ENCODE measurements around the gene ELMO3. TPM values are rescaled to one million over a fixed set of nuclear protein-coding genes. Genes with fewer than 3 reads are reported as not detected.

The ELMO3 gene
- total RNA-seq, 1 donor from 2014 or later: 6.9 TPM

DNA sequence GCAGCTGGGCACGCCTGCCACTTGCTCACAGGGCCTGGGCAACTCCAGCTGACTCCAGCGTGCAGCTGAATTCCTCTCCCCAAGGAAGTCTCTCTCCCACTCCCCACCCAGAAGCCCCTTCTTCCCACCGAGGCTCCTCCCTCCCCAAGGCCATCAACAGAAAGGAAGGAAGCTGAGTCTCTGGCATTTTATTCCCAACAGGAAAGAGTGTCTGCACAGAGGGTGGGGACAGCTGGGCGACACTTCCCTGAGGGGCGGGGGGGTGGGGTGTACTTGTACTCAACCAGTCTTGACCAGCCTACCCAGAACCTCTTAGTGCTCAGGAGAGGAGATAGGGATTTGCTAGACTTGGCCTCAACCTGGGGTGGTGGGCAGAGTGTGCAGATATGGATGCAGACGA is 8.9 kb upstream of the ELMO3 start, which contains the start of gene EXOC3L1:
EXOC3L1 (minus strand) TSS at position 96 of the 400 bp plus-strand sequence. CDS start 460 bp downstream, outside the sequence.
- Mint-ChIP-seq H3K27ac (no peak within 1 kb of the TSS), H3K4me3 (no peak within 1 kb of the TSS)

GRCh38 chr16:67190448-67191399 is 8.2 kb upstream of the ELMO3 start:
- Mint-ChIP-seq H3K4me3 (peak overlapping the region; percentile 87), H3K36me3 (ENCODE audit: low read depth) (peaks cover 24% of the 10 kb centered on the region), H3K27me3 (peaks cover 3% of the 10 kb centered on the region), H3K9me3 (no peaks in the 10 kb centered on the region), H3K27ac (no peak overlapping the region), H3K4me1 (peaks cover 27% of the 10 kb centered on the region)
- ATAC-seq (ENCODE audit: low read depth) (no peak), DNase-seq (no peak)
- ChIA-PET CTCF (no interaction called here), POLR2A (no interaction called here)
- TF ChIP-seq, protein P1, sequence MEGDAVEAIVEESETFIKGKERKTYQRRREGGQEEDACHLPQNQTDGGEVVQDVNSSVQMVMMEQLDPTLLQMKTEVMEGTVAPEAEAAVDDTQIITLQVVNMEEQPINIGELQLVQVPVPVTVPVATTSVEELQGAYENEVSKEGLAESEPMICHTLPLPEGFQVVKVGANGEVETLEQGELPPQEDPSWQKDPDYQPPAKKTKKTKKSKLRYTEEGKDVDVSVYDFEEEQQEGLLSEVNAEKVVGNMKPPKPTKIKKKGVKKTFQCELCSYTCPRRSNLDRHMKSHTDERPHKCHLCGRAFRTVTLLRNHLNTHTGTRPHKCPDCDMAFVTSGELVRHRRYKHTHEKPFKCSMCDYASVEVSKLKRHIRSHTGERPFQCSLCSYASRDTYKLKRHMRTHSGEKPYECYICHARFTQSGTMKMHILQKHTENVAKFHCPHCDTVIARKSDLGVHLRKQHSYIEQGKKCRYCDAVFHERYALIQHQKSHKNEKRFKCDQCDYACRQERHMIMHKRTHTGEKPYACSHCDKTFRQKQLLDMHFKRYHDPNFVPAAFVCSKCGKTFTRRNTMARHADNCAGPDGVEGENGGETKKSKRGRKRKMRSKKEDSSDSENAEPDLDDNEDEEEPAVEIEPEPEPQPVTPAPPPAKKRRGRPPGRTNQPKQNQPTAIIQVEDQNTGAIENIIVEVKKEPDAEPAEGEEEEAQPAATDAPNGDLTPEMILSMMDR (IDR thresholded peaks at IDR 0.05): no peak
- intact Hi-C loops (cut with micrococcal nuclease): no loop called here

More for the DNA sequence above, 8.9 kb upstream of the ELMO3 start, which contains the start of gene EXOC3L1:
- POLR2A ChIA-PET: no interaction called here
- ATAC-seq (ENCODE audit: low read depth): no peak
- H3K9me3 Mint-ChIP-seq: no peaks in the 10 kb centered on the region
- DNase-seq: no peak
- H3K27me3 Mint-ChIP-seq: peaks cover 8% of the 10 kb centered on the region
- intact Hi-C loops (cut with micrococcal nuclease): no loop called here
- TF ChIP-seq, protein P1 (IDR thresholded peaks at IDR 0.05): no peak
- H3K36me3 Mint-ChIP-seq (ENCODE audit: low read depth): peaks cover 18% of the 10 kb centered on the region
- peaks cover 34% of the 10 kb centered on the region for H3K4me1 Mint-ChIP-seq
- CTCF ChIA-PET: no interaction called here

DNA sequence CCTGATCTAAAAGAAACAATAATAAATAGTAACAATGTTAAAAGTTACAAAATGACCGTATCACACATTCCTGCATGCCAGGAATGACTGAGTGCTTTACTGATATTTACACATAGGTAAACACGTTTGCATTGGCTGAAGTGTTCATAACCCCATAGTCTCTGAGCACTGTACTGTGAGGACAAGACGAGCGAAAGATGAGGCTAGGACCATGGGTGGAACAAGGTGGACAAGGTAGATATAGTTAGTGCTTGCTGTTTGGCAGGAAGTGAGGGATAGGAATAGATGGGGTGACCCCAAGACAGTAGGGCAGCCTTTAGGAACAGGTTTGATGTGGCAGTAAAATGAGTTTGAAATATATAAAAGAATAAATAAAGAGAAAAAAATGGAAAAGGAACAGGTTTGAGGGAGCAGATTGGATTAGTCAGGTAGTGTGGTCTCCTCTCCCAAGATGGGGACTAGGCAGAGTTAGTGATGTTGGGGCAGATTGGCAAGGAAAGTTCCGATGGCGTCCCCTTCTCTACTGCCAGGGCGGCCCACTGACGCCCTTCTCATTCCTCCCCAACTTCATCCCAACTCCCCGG is 7.4 kb upstream of the ELMO3 start:
- ChIA-PET POLR2A (interaction anchor here (1.3 to 1.7 kb wide), 2 partner anchors 7 to 35 kb away, joined by 4 to 13 read pairs; partner anchors contain the start of gene TMEM208), CTCF (no interaction called here)
- Mint-ChIP-seq H3K4me1 (peaks cover 29% of the 10 kb centered on the region), H3K4me3 (peak overlapping the region; percentile 87), H3K27ac (peak overlapping the region; percentile 70), H3K9me3 (no peaks in the 10 kb centered on the region), H3K27me3 (peaks cover 3% of the 10 kb centered on the region), H3K36me3 (ENCODE audit: low read depth) (peaks cover 32% of the 10 kb centered on the region)
- TF ChIP-seq, protein P1 (IDR thresholded peaks at IDR 0.05): no peak
- intact Hi-C loops (cut with micrococcal nuclease): no loop called here
- DNase-seq (no peak), ATAC-seq (ENCODE audit: low read depth) (no peak)

DNA sequence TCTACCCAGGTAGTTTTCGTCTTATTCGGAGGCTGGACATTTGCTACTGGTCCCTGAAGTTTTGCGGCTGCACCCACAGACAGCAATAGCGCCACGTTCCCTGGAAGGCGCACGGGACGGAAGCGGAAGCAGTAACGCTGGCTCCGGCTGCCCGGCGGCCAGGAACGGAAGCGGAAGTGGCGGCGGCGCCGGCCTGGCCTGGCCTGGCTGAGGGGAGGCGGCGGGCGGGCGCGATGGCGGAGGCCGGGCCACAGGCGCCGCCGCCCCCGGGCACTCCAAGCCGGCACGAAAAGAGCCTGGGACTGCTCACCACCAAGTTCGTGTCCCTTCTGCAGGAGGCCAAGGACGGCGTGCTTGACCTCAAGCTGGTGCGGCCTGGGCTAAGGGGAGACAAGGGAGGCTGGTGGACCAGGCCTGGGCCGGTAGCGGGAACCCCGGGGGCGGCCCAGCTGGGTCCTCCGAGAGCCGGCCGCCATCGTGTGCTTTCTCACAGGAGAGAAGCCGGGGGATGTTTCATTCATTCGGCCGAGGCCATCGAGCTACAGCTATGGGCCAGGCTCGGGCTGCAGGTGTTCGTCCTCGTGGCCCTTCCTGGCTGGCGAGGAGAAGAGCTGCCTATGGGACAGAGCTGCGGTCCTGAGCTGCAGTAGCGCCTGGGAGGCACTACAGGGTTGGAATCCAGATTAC is 6.8 kb upstream of the ELMO3 start, which contains the start of gene E2F4:
E2F4 (plus strand) TSS at position 161 of the 687 bp plus-strand sequence; CDS start at position 234, 73 bp downstream.
- H3K9me3 Mint-ChIP-seq: no peaks in the 10 kb centered on the region
- H3K4me1 Mint-ChIP-seq: peaks cover 32% of the 10 kb centered on the region
- peaks cover 3% of the 10 kb centered on the region for H3K27me3 Mint-ChIP-seq
- ChIA-PET CTCF (interaction anchor here (0.9 kb wide), 1 partner anchor 229 kb away, joined by 3 read pairs; no protein-coding TSS in a partner anchor), POLR2A (interaction anchor here (0.8 to 1.7 kb wide), 5 partner anchors 8 to 86 kb away, joined by 3 to 13 read pairs (median 4); partner anchors contain the start of gene TMEM208)
- DNase-seq (peak; percentile 85), ATAC-seq (ENCODE audit: low read depth) (peak; percentile 98)
- peak within 1 kb of the TSS; percentile 87 for H3K4me3 Mint-ChIP-seq
- peaks cover 39% of the 10 kb centered on the region for H3K36me3 Mint-ChIP-seq (ENCODE audit: low read depth)
- H3K27ac Mint-ChIP-seq: peak within 1 kb of the TSS; percentile 70
- TF ChIP-seq, protein P1 (IDR thresholded peaks at IDR 0.05): no peak
- intact Hi-C loops (cut with micrococcal nuclease): loop anchor here (1.0 to 2.0 kb wide), 4 partner anchors 9 to 53 kb away; partner anchors contain the start of genes FBXL8, MATCAP1 and TRADD

All from activated B cell treated with CpG ODN at 0.5 μM for 24 hours (primary cell).